NK-92 (cell line): ENCODE results near the gene ARHGAP33.
"Not testable (repeated sequence)": the region's sequence is repeated elsewhere in the genome, so short reads cannot be mapped to it uniquely, and the experiment has no call there.

ENCODE experiments used
- DNase-seq: peaks from one replicate; lab custom pipeline; 2025; ENCODE audit not compliant: unreplicated experiment; lab: John Stamatoyannopoulos, UW

The ARHGAP33 gene

DNA sequence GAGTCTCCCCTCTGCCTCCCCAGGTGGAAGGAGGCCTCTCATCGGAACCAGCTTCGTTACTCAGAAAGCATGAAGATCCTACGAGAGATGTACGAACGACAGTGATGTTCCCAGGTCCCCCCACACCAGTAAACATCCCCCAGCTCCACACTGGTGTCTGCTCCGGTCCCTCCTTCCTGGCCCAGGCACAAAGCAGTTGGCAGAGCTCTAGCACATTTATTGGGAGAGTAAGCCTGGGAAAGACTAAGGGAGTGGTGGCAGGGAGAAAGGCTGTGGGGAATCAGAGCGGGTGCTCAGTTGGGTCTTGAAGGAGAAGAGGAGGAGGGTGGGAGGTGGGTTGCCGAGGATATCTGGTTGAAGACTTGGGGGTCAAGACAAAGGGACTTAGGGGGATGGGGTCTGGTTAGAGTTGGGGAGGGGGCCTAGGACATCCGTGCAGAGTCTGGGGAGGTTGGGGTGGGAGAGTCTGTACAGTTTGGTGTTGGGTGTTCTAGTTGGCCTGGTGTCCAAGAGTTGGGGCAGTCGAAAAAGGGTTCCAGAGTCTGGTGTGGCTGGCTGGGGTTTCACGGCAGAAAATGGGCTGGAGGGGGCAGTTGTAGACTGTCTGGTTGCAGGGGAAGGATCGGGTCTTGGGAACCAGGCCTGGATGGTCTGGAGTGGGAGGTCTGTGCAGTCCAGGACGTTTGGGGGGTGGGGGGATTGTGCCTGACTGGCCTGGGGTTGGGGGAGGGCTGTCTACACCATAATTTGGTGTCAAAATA, 20.8 kb upstream of the ARHGAP33 start:
- no peak for DNase-seq

DNA sequence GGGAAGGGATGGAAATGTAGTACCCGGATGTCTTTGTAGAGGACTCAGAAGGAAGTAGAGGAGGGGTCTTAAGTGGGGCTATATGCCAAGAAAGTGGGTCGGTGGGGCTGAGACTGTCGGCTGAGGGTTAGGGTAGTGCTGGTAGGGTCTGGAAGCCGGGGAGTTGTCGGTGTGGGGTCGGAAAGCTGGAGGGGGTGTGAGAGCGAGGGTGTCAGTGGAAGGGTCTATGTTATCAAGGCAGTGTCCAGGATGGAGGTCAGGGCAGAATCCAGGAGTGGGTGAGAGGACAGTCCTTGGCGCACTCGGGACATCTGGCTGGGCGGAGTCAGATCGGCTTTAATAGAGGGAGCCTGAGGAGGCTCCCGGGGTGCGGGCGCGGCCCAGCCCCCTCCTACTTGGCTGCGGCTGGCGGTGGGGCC, 20.2 kb upstream of the ARHGAP33 start:
- no peak for DNase-seq

DNA sequence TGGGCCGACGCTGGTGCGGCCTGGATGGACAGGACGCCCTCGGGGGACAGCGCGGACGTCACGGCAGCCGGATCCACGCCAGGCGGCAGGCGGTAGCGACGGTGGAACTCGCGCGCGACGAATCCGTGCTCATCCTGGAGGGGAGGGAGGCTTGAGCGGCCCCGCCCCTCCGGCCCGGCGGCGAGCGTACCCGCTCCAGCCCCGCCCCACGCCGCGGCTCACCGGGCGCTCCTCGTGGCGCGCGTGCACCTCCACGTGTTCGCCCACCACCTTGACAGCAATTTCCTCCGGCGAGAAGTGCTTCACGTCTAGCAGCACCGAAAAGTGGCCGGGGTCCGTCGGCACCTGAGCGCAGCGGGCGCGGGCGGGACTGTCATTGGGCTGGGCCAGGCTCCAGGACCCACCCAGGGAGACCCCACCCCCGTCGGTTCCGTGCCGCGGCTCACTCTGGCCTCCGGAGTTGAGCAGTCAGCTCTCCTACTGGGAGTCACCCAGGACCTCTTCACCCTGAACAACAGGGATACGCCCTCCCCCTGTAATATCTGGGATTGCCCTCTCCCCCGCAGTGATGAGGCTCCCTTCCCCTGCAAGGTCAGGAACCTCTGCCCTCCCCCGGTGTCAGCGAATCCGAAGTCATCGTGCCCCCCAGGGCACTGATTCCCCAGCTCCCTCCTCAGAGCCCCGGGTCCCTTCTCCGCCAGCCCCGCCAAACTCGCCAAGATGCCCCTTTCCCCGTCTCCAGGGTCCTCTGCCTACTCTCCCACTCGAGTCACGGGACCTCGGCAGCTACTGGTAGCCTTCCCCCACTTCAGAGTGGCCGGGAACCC, 19.6 kb upstream of the ARHGAP33 start:
- no peak for DNase-seq

DNA sequence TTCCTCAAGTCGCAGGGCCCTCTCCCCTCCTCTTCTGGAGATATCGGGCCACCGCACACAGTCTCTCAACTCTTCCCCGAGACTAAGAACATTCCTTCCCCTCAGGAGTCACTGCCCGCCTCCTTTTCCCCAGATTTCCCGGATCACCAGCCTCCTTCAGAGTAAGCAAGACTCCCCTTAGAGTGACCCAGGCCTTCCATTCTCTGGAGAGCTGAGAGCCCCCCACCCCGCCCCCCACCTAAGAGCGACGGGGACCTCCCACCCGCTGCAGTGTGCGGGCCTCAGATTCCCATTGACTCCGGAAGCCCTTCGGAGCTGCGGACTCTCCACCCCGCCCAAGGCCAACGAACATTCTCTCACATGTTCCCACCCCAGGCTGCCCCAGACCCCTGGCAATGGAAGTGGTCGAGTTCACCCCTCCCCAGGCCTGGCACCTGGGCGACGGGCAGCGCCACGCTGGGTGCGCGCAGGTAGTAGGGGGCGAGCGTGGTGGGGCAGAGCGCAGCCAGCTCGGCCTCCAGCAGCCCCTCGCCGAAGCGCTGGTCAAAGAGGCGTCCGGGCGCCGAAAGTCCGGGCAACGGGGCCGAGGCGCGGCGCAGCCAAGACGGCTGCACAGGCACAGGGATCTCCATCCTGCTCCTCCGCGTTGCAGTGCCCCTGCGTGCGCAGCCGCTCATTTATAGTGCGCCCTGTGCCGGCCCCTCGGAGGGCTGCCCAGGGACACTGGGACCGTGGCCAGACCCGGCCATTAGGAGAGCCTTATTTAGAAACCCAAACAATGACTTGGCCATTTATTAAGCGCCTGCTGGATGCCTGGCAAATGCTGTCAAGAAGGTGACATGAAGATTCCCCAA, 18.8 kb upstream of the ARHGAP33 start, which contains the start of gene HSPB6:
Gene HSPB6, minus strand, starts transcription at position 653 of the 854 bp plus-strand sequence. Its CDS starts 21 bp downstream, at position 632.
- DNase-seq = no peak

DNA sequence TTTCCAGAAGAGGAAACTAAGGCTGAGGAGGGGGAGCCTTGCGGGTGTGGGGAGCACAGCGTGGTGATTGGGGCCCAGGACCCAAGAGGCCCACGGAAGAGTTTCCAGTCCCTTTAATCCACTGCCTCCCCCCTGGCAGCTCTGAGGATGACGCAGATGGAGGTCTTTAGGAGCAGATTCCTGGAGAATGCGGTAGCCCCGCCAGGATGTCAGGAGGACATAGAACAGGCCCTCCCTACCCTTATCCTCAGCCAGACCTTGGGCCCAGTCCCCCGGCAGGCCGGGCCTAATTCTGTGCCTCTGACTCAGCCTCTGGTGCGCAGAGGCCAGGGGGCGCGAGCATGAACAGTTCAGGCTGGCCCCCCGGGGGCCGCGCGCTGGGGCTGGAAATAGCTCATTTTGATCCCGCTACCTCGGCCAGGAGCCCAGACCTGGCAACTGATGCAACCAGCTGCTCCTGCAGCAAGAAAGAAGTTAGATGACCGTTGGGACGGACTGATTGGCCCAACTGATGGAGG, 18.1 kb upstream of the ARHGAP33 start:
- DNase-seq = no peak

DNA sequence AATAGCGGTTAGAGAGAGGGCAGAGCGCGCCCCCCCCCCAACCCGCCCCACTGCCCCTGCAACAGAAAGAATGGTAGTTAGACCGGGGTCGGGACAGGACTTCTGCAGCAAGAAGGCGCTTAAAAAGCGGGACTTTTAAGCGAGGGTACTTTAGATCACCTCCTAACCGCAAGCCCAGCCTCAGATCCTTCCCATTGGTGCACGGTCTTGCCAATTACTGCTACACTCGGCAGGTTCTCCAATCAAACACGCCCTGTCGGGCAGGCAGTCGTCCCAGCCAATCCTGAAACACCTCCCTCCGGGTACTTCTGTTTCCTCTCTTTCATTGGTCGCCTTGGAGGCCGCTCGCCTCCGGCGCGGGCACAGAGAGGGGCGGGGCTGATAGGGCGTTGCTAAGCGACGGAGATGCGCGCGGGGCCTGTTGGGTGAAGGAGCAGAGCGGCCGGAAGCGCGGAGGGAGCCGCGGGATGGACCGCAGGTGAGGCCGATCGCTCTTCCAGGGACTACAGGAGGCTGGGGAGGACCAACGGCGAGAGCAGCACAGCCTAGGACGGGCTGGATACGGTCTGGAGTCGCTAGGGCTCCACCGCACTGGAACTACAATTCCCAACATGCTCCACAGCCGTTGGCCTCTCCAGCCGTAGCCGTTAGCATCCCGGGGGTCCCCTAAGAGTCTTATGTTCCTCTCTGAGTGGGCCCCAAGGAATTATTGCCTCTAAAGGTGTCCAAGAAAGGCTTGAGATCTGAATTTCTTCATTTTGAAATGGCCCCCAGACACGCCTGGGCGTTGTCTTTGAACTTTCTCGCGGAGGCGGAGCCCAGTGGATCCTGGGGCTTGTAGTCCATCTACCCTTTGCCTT, 17.4 kb upstream of the ARHGAP33 start, which contains the start of gene PROSER3:
Gene PROSER3, plus strand, starts transcription at position 428 of the 860 bp plus-strand sequence. Its CDS starts 40 bp downstream, at position 468.
- peak; percentile 84 for DNase-seq

DNA sequence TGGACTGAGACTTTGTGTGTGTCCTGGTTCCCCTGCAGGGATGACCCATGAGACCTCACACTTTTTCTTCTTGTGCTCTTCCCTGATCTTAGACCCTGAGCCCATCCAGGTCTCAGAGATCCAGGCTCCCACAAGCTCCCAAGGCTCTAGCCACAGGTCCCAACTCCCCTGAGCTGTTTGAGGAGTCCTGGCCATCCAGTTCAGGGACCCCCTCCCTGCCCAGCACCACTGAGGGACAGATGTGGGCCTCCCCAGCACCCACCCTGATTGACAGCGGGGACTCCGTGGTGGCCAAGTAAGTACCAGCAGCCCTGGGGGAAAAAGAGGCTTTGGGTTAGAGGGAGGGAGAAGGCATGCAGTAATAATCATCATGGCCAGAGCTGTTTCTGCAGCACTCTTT, 15.7 kb upstream of the ARHGAP33 start:
- no peak for DNase-seq

DNA sequence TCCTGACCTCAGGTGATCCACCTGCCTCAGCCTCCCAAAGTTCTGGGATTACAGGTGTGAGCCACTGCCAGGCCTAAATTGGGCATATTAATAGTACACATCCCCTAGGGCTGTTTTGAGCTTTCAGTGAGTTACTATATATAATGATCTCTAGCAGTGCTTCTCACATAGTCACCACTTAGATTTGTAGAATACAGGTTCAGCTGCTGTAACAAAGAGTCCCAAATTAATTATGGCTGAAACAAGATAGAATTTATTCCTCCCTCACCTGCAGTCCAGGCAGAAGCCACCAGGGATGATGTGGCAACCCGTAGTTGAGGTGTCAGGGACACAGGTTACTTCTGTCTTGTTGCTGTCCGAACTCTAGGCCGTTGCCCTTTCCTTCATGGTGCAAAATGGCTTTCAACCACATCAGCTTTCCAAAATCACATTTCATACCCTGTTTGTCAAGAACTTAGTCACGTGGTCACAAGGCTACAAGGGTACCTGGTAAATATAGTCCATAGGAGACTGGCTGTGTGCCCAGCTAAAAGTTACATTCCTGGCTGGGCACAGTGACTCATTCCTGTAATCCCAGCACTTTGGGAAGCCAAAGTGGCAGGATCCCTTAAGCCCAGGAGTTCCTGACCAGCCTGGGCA, 14.5 kb upstream of the ARHGAP33 start:
- no peak for DNase-seq

DNA sequence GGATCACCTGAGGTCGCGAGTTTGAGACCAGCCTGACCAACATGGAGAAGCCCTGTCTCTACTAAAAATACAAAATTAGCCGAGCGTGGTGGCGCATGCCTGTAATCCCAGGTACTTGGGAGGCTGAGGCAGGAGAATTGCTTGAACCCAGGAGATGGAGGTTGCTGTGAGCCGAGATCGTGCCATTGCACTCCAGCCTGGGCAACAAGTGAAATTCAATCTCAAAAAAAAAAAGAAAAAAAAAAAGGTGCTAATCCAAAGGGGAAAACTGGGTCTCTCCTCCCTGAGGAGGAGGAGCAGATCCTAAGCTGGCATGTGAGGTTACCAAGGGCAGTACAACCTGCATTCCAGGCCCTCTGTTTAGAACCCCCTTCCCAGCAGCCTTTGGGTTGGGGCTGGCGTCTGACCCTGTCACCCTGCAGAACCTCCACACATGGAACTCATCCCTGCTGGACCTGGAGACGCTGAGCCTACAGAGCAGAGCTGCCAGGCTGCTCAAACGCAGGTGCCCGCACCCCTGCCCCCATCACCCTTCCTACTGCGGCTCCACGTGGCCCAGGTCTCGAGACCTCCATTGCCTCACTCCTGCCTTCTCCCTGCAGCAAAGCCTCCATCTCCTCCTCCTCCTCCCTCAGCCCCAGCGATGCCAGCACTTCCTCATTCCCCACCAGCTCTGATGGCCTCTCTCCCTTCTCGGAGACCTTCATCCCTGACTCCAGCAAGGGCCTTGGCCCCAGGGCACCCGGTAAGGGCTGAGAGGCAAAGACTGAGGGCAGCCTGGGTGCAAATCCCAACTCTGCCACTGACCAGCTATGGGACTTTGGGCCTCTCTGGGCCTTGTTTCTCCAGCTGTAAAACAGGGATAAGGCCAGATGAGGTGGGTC, 10.7 kb upstream of the ARHGAP33 start:
- DNase-seq = no peak

DNA sequence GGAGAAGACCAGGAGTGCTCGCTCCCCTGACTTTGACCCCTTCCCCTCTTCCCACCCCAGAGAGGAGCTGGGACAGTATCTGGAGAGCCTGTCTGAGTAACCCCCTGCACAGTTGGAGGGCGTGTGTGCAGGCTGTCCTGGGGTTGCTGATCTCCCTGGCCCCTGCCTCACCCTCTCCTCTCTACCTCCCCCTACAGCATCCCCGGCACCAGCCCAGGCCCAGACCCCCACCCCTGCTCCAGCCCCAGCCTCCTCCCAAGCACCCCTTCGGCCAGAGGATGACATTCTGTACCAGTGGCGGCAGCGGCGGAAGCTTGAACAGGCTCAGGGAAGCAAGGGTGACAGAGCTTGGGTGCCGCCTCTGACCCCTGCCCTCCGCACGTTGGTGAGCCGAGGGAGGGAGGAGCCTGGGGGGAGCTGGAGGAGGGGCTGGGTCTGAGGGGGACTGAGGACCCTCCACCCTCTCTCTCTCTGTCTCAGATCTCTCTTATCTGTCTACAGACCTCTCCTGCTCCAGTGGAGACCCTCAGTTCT, 8.7 kb upstream of the ARHGAP33 start:
- no peak for DNase-seq

DNA sequence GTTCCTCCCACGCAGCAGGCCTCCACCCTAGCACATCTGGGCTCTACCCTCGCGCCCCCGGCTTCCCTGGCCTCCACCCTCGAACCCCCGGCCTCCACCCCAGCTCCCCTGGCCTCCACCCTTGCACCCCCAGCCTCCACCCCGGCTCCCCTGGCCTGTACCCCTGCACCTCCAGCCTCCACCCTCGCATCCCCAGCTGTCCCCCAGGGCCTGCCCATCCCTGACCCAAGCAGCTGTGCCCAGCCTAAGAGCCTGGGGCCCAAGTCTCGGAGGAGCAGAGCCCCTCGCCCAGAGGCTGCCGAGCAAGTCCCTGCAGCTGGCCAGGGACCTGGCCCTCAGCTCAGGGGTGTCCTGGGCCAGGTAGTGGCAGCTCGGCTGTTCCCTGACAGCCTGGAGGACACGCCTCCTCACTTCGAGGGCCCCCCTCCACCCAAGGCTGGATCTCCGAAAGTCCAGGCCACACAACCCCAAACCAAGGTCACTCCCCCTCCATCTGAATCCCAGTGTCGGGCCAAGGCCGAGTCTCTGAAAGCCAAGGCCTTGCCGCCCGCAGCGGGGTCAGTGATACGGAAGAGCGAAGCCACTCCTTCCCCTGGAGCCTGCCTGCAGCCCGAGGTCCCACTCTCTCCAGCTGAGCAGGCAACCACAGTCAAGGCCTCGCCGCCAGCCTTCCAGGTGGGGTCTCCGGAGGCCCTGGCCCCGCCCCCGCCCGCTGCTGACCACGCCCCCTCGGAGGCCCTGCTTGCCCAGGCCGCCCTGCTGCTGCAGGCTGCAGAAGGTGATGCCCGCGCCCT, 7.9 kb upstream of the ARHGAP33 start:
- no peak for DNase-seq

DNA sequence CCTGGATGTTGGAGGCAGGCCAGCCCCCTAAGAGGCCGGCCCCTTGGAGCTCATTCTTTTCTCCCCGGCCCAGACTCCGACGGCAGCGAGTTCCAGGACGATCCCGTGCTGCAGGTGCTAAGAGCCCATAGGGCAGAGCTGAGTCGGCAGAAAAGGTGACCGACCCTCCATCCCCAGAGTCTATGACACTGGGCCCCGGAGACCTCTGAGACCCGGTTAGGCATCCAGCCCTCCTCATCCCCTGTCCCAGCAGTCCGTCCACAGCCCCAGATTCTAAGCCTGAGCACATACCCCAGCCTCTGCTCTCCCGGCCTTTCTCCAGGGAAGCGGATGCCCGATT, 7.3 kb upstream of the ARHGAP33 start:
- DNase-seq = no peak

DNA sequence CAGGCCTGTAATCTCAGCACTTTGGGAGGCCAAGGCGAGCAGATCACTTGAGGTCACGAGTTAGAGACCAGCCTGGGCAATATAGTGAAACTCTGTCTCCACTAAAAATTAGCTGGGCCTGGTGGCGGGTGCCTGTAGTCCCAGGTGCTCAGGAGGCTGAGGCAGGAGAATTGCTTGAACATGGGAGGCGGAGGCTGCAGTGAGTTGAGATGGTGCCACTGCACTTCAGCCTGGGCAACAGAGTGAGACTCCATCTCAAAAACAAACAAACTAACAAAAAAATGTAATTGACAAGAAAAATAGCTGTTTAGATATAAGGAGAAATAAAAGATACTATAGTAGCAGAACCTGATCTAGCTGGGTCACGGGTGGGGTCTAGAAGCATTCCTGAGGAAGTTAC, 3.0 kb upstream of the ARHGAP33 start:
- not testable (repeated sequence) for DNase-seq

DNA sequence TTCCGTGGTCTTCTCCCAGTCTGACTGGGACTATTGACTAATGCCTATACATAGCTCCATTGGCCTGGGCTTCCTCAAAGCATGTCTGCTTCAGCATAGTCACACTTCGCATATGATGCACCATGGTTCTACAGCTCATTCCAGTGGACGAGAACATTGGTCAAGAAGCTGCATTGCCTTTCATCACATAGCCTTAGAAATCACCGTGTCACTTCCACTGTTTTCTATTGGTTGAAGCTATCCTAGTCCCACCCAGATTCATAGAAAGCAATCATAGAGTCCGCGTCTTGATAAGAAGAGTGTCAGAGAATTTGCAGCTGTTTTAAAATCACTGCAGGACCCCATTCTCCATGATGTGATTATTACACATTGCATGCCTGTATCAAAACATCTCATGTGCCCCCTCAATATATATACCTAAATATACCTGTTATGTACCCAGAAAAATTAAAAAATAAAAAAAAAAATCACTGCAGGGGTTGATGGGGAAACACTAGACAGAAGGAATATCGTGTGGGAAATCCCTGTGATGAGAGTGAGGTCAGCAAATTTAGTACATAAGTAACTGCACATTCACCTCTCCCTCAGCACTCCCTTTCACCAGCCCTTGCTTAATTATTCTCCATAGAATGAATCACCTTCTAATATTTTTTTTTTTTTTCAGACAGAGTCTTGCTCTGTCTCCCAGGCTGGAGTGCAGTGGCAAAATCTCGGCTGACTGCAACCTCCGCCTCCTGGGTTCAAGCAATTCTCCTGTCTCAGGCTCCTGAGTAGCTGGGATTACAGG, 2.2 kb upstream of the ARHGAP33 start:
- DNase-seq = no peak

DNA sequence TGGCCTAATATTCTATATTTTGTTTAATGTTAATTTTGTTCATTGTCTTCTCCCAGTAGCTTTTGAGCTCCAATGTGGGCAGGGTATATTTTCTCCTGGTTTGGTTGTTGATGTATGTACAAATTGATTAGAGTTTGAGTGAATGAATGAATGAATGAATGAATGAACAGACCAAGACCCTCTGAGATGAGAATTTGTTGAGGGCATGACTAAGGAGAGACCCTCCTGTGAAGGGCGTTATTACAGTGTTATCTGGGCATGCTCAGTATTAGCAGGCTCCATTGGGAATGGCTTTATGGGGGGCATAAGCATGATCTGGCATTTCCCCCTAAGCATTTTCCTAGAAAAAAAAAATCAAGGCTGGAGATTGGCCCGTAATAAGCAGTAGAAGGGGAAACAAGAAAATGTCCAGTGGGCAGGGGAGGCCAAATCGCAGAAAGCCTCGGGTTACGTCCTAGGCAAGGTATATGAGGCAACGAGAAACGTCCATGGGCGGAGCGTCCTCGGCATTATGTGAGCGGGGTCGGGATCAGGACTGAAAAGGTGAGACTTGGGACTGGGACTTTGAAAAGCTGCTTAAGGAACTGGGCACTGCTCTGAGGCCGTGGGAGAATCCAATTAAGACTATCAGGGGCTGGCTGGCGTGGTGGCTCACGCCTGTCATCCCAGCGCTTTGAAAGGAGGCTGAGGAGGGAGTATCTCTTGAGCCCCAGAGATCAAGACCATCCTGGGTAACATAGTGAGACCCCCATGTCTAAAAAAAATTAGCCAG, 904 bp upstream of the ARHGAP33 start:
- no peak for DNase-seq

DNA sequence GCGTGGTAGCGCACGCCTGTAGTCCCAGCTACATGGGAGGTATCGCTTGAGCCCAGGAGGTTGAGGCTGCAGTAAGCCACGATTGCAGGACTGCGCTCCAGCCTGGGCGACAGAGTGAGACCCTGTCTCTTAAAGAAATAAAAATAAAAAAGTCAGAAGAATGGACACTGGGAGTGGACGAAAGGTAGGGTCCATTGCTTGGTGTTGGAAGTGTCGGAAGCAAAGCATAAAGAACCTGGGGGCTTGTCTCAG, 392 bp upstream of the ARHGAP33 start:
- no peak for DNase-seq
